RWPE2 (cell line): Measurements from ENCODE around the gene SPG11.

Source experiments
- ATAC-seq: fragments of 200-7000 bp; cut with Tn5 transposase; 3 replicates; pipeline ENCODE4 v1.9.1; 2021; ENCODE audit warnings: low read depth
- DNase-seq: peaks from one replicate; pipeline ENCODE4 v3.0.0-alpha.2; 2020; ENCODE audit warnings: low spot score
- H3K27ac ChIP-seq: fragments of 450-650 bp; 2 replicates; pipeline ENCODE4 v1.5.1; 2017; ENCODE audit warnings: mild to moderate bottlenecking; ENCODE audit not compliant: poor library complexity, severe bottlenecking
- H3K27me3 ChIP-seq: fragments of 250-450 bp; sonication (Bioruptor Pico); 2 replicates; pipeline ENCODE4 v1.5.1; 2021; ENCODE audit warnings: mild to moderate bottlenecking, moderate library complexity; ENCODE audit not compliant: insufficient read depth, poor library complexity, severe bottlenecking
- H3K36me3 ChIP-seq: fragments of 250-450 bp; sonication (Bioruptor Pico); 2 replicates; pipeline ENCODE4 v1.5.1; 2020; ENCODE audit warnings: low read depth, mild to moderate bottlenecking, moderate library complexity
- H3K4me1 ChIP-seq: fragments of 250-450 bp; sonication (Bioruptor Pico); 2 replicates; pipeline ENCODE4 v1.5.1; 2021; ENCODE audit warnings: mild to moderate bottlenecking, moderate library complexity; ENCODE audit not compliant: insufficient read depth, poor library complexity, severe bottlenecking
- H3K4me3 ChIP-seq: fragments of 250-450 bp; sonication (Bioruptor Pico); 2 replicates; pipeline ENCODE4 v1.5.1; 2021; ENCODE audit warnings: mild to moderate bottlenecking, moderate library complexity; ENCODE audit not compliant: severe bottlenecking
- H3K9me3 ChIP-seq: fragments of 250-450 bp; sonication (Bioruptor Pico); 2 replicates; pipeline ENCODE4 v1.5.1; 2021; ENCODE audit warnings: mild to moderate bottlenecking, moderate library complexity; ENCODE audit not compliant: severe bottlenecking
- TF ChIP-seq, protein P1 (sequence below): fragments of 450-650 bp; IDR thresholded peaks from one replicate; pipeline ENCODE4 v1.5.1; 2017; ENCODE audit warnings: mild to moderate bottlenecking, moderate library complexity; ENCODE audit not compliant: poor library complexity, severe bottlenecking

The SPG11 gene

DNA sequence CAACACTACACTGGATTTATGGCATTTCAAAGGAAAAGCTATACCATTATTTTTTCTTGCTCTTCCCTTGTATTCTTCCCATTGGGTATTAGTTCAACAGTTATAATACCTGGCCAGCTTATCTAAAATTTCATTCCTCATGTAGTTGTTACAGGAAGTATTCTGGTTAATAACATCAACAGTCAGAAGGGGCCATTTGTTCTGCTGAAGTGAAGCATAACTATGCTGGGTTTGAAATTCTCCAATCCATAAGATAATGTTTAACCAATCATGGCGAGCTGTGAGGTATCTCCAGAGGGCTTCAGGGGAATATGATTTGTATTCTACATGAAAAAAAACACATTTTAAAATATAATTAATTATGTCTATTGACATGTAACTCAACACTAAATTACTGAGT is 43.4 kb downstream of the SPG11 start:
- no peak overlapping the region for H3K27ac ChIP-seq
- no peaks in the 10 kb centered on the region for H3K27me3 ChIP-seq
- H3K36me3 ChIP-seq = peaks cover 93% of the 10 kb centered on the region
- TF ChIP-seq, protein P1, sequence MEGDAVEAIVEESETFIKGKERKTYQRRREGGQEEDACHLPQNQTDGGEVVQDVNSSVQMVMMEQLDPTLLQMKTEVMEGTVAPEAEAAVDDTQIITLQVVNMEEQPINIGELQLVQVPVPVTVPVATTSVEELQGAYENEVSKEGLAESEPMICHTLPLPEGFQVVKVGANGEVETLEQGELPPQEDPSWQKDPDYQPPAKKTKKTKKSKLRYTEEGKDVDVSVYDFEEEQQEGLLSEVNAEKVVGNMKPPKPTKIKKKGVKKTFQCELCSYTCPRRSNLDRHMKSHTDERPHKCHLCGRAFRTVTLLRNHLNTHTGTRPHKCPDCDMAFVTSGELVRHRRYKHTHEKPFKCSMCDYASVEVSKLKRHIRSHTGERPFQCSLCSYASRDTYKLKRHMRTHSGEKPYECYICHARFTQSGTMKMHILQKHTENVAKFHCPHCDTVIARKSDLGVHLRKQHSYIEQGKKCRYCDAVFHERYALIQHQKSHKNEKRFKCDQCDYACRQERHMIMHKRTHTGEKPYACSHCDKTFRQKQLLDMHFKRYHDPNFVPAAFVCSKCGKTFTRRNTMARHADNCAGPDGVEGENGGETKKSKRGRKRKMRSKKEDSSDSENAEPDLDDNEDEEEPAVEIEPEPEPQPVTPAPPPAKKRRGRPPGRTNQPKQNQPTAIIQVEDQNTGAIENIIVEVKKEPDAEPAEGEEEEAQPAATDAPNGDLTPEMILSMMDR = no peak
- no peaks in the 10 kb centered on the region for H3K4me1 ChIP-seq
- ATAC-seq = no peak
- H3K4me3 ChIP-seq = no peak overlapping the region
- DNase-seq = no peak
- no peaks in the 10 kb centered on the region for H3K9me3 ChIP-seq

DNA sequence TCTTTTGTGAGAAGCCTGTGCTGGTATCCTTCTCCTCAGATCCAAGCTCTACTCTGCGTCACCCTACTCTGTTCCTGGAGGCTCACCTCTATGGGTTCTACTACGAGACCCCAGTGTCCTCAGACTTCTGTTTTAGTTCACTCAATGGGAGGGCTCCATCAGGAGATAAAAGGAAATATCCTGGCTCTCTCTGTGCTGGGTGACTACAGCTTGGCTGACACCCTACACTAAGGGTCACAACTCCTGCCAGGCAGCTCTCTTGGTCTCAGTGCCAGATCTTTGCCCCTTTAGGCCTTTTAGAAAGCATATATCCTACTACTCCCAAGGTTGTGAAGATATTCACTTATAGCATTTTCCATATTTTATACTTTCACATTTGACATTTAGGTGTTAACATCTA is 46.5 kb downstream of the SPG11 start:
- ATAC-seq = no peak
- peaks cover 90% of the 10 kb centered on the region for H3K36me3 ChIP-seq
- TF ChIP-seq, protein P1 = no peak

DNA sequence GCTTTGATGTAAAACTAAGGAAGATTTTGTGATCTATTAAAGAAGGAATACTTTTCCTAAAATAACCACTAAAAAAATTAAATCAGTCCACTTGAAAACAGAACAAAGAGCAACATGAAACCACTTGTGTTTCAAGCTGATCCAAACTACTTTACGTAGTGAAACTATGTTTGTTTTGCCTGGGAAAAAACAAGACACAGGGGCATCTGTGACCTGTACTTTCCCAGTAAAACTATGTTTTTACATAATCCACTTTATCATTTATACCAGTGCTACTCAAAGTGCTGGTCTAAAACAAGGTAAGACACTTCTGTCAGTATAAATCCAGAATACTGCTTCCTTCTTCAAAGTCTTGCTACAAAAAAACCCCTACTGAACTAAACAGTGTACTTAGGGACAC is 56.7 kb downstream of the SPG11 start:
- ATAC-seq (no peak), DNase-seq (no peak)
- no peaks in the 10 kb centered on the region for H3K27me3 ChIP-seq
- H3K27ac ChIP-seq = no peak overlapping the region
- peaks cover 90% of the 10 kb centered on the region for H3K36me3 ChIP-seq
- peaks cover 2% of the 10 kb centered on the region for H3K9me3 ChIP-seq
- TF ChIP-seq, protein P1 = no peak
- no peaks in the 10 kb centered on the region for H3K4me1 ChIP-seq
- H3K4me3 ChIP-seq = no peak overlapping the region

More for the DNA sequence above, 46.5 kb downstream of the SPG11 start:
- H3K27me3 ChIP-seq = no peaks in the 10 kb centered on the region
- no peaks in the 10 kb centered on the region for H3K9me3 ChIP-seq
- H3K27ac ChIP-seq = no peak overlapping the region
- H3K4me1 ChIP-seq = no peaks in the 10 kb centered on the region
- H3K4me3 ChIP-seq = no peak overlapping the region
- no peak for DNase-seq

DNA sequence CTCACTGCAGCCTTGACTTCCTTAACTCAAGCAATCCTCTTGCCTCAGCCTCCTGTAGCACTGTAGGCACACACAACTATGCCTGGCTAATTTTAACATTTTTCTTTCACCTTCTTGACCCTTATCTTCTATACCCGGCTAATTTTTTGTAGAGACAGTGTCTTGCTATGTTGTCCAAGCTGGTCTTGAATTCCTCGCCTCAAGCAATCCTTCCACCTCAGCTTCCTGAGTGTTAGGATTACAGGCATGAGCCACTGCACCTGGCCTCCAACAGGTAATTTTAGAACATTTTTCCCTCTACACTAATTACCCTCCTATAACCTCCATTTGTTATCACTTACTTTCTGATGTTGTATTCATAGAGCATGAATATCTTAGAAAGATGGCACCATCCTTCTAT is 60.3 kb downstream of the SPG11 start:
- TF ChIP-seq, protein P1 = no peak
- peaks cover 89% of the 10 kb centered on the region for H3K36me3 ChIP-seq
- H3K4me3 ChIP-seq = no peak overlapping the region
- peaks cover 2% of the 10 kb centered on the region for H3K9me3 ChIP-seq
- H3K4me1 ChIP-seq = no peaks in the 10 kb centered on the region
- DNase-seq = no peak
- H3K27ac ChIP-seq = no peak overlapping the region
- ATAC-seq = no peak
- no peaks in the 10 kb centered on the region for H3K27me3 ChIP-seq

DNA sequence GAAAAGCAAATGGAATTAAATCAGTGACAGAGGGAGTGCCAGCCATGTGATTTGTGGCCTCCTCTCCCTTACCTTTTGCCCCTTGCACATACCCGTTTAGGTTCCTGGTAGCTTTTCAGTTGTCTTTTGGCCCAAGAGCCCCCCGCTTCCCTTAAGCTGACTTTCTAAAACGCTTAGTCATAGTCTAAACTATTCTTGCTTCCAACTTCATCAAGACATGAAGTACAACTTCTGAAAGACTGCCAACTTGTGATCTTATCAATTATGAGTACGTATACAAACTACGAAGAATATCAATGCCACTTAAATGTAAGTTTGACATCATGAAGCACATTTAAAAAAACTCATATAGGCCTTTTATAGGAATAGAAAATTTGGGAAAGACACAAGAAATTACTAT is 64.6 kb downstream of the SPG11 start:
- DNase-seq (no peak), ATAC-seq (no peak)
- H3K27ac ChIP-seq = no peak overlapping the region
- H3K27me3 ChIP-seq = no peaks in the 10 kb centered on the region
- no peaks in the 10 kb centered on the region for H3K9me3 ChIP-seq
- H3K36me3 ChIP-seq = peaks cover 88% of the 10 kb centered on the region
- TF ChIP-seq, protein P1 = no peak
- no peaks in the 10 kb centered on the region for H3K4me1 ChIP-seq
- no peak overlapping the region for H3K4me3 ChIP-seq
